ENCODE results near the gene CUX1. TPM values are rescaled to one million over a fixed set of nuclear protein-coding genes. Genes with fewer than 3 reads are reported as not detected.
A peak's percentile ranks its signal among the peaks of the same experiment; 100 is the strongest.

Gene CUX1
- total RNA-seq, 1 experiment from 2014 or later, result 53.5 TPM

GRCh38 chr7:101863598-101863997, 46.2 kb downstream of the CUX1 start:
- no peak overlapping the region for H3T11ph ChIP-seq (ENCODE audit: low read length)
- H2BK5ac ChIP-seq (ENCODE audit: insufficient read length, low read length), result no peak overlapping the region
- H3K4ac ChIP-seq (ENCODE audit: low read depth, low read length), result no peak overlapping the region
- no peak overlapping the region for H2BK120ac ChIP-seq (ENCODE audit: low read depth, low read length, poor library complexity, severe bottlenecking)
- peaks cover 18% of the 10 kb centered on the region; the same call in 1 of the 2 replicates for H3K4me1 ChIP-seq (ENCODE audit: insufficient read depth, low read length)
- Mint-ChIP-seq H3K27me3 (ENCODE audit: low read depth) (no peaks in the 10 kb centered on the region), H3K4me1 (peaks cover 48 to 64% of the 10 kb centered on the region in 2 experiments), H3K9me3 (no peaks in the 10 kb centered on the region; a peak in 1 of 5 replicates), H3K4me3 (no peak overlapping the region), H3K36me3 (ENCODE audit: insufficient read depth in 1 of 3, low read depth in 3 of 3) (peaks cover 2 to 10% (median 6%) of the 10 kb centered on the region in 3 experiments; a peak in 5 of 7 replicates), H3K27ac (peak overlapping the region in 2 of 3 experiments; percentile 4 to 15; a peak in 4 of 7 replicates)
- no peak overlapping the region for H3K23ac ChIP-seq (ENCODE audit: insufficient read length, low read depth, low read length)
- H3K79me2 ChIP-seq (ENCODE audit: insufficient read depth, low read length), result peaks cover 45% of the 10 kb centered on the region
- no peak overlapping the region for H3K14ac ChIP-seq (ENCODE audit: insufficient read depth, low read length)
- H4K5ac ChIP-seq (ENCODE audit: insufficient read length, low read depth, low read length), result no peak overlapping the region
- H3K18ac ChIP-seq (ENCODE audit: insufficient read length, low read depth, low read length), result no peak overlapping the region
- TF ChIP-seq CTCF (conservative IDR thresholded peaks at IDR 0.05), result no peak
- H3K79me1 ChIP-seq (ENCODE audit: insufficient read depth, low read depth, low read length, poor library complexity, severe bottlenecking), result peaks cover 2% of the 10 kb centered on the region
- H4K91ac ChIP-seq (ENCODE audit: insufficient read length, low read depth, low read length), result no peak overlapping the region
- no peak overlapping the region for H4K8ac ChIP-seq (replicated peaks; ENCODE audit: insufficient read length, low read depth, low read length)
- H2BK15ac ChIP-seq (ENCODE audit: low read depth, low read length), result no peak overlapping the region
- no peaks in the 10 kb centered on the region for H3K23me2 ChIP-seq (ENCODE audit: insufficient read length, low read depth, low read length, poor library complexity, severe bottlenecking)
- no peak overlapping the region for H2BK20ac ChIP-seq (ENCODE audit: low read depth, low read length, poor library complexity, severe bottlenecking)
- no peaks in the 10 kb centered on the region for H3K9me3 ChIP-seq (ENCODE audit: control insufficient read depth, low read depth, low read length)
- peaks cover 5% of the 10 kb centered on the region for H4K20me1 ChIP-seq (ENCODE audit: control insufficient read depth, insufficient read depth, insufficient read length)
- WGBS (ENCODE audit: extremely low coverage, insufficient read length, low lambda C conversion rate), result no CpG with 5 or more reads among the region's 6 CpGs
- H3K9ac ChIP-seq (ENCODE audit: extremely low read depth, insufficient read length, low read length), result no peak overlapping the region
- H3K56ac ChIP-seq (ENCODE audit: insufficient read length, low read depth, low read length), result no peak overlapping the region
- H2AK5ac ChIP-seq (ENCODE audit: insufficient read length, low read length), result no peak overlapping the region
- no peak overlapping the region for H3K4me2 ChIP-seq (ENCODE audit: insufficient read depth, insufficient read length, low read length)
- H3K27me3 ChIP-seq (ENCODE audit: insufficient read depth, low read length), result no peaks in the 10 kb centered on the region
- H2AFZ ChIP-seq (ENCODE audit: low read length), result no peak overlapping the region
- no peak for DNase-seq
- H2BK12ac ChIP-seq (ENCODE audit: insufficient read length, low read depth, low read length), result no peak overlapping the region
- H3K27ac ChIP-seq (ENCODE audit: insufficient read length, low read depth, low read length), result no peak overlapping the region

Measured in H9 (cell line).